SU-DHL-6 (cell line): ENCODE results near the gene ZSCAN10.

Source experiments
- EZH2phosphoT487 ChIP-seq: fragments of 200-600 bp; sonication (generic), shearing (Covaris generic); conservative IDR thresholded peaks from 2 replicates; pipeline ENCODE4 v1.6.1; 2018; ENCODE audit warnings: mild to moderate bottlenecking, antibody characterized with exemption, low read length, moderate library complexity, mixed read lengths
- TF ChIP-seq, protein P1 (sequence below): fragments of 200-600 bp; sonication (generic); IDR thresholded peaks from one replicate; pipeline ENCODE4 v1.5.1; 2017; ENCODE audit warnings: antibody characterized with exemption, mild to moderate bottlenecking, low read length, moderate library complexity; ENCODE audit not compliant: insufficient read depth, poor library complexity, severe bottlenecking

DNA sequence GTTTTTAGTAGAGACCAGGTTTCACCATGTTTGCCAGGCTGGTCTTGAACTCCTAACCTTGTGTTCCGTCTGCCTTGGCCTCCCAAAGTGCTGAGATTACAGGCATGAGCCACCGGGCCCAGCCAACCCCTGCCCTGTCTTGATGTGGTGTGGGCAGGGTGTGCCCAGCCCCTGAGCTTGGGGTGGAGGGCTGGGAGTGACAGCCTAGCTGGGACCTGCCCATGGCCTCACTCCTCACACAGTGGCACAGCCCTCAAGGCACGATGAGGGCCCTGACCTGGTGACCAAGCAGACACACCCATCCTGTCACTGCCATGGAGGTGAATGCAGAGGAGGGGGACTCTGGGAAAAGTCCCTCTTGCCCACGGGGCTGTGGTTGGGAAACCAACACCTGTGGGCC lies 30.6 kb downstream of the ZSCAN10 start:
- TF ChIP-seq, protein P1, sequence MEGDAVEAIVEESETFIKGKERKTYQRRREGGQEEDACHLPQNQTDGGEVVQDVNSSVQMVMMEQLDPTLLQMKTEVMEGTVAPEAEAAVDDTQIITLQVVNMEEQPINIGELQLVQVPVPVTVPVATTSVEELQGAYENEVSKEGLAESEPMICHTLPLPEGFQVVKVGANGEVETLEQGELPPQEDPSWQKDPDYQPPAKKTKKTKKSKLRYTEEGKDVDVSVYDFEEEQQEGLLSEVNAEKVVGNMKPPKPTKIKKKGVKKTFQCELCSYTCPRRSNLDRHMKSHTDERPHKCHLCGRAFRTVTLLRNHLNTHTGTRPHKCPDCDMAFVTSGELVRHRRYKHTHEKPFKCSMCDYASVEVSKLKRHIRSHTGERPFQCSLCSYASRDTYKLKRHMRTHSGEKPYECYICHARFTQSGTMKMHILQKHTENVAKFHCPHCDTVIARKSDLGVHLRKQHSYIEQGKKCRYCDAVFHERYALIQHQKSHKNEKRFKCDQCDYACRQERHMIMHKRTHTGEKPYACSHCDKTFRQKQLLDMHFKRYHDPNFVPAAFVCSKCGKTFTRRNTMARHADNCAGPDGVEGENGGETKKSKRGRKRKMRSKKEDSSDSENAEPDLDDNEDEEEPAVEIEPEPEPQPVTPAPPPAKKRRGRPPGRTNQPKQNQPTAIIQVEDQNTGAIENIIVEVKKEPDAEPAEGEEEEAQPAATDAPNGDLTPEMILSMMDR, result no peak
- no peak for TF ChIP-seq EZH2phosphoT487
